AG09309 (cell line): ENCODE measurements around the gene PLAAT3.

Experiments
- DNase-seq: peaks from one replicate; pipeline ENCODE4 v3.0.0-alpha.2; 2010; ENCODE audit warnings: low read depth
- H3K4me3 ChIP-seq: 2 replicates; pipeline ENCODE4 v1.5.1; 2011; ENCODE audit warnings: mild to moderate bottlenecking, low read depth, low read length, moderate library complexity; ENCODE audit not compliant: control insufficient read depth
- TF ChIP-seq, protein P1 (sequence below): IDR thresholded peaks from 2 replicates; pipeline ENCODE4 v1.5.1; 2011; ENCODE audit warnings: mild to moderate bottlenecking, low read depth, low read length, inconsistent platforms; ENCODE audit not compliant: insufficient read depth, control insufficient read depth; ENCODE audit errors: missing control alignments

Gene PLAAT3

DNA sequence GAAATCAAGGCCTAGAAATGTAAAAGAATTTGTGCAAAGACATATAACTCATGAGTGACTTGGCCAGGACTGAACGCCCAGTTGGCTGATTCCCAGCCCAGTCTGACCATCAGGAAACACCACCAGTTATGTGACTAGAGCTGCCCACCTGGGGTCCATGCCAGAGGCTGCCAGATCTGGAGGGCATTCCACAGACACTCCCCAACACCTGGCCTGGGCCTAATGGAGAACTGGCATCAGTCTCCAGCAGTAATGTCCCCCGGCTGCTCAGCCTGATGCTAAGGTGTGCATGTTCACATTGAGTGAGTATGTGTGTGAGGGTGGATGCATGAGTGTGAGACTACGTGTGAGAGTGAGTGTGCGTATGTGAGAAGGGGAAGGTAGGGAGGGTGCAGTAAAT is 15.7 kb downstream of the PLAAT3 start:
- no peak for DNase-seq
- TF ChIP-seq, protein P1, sequence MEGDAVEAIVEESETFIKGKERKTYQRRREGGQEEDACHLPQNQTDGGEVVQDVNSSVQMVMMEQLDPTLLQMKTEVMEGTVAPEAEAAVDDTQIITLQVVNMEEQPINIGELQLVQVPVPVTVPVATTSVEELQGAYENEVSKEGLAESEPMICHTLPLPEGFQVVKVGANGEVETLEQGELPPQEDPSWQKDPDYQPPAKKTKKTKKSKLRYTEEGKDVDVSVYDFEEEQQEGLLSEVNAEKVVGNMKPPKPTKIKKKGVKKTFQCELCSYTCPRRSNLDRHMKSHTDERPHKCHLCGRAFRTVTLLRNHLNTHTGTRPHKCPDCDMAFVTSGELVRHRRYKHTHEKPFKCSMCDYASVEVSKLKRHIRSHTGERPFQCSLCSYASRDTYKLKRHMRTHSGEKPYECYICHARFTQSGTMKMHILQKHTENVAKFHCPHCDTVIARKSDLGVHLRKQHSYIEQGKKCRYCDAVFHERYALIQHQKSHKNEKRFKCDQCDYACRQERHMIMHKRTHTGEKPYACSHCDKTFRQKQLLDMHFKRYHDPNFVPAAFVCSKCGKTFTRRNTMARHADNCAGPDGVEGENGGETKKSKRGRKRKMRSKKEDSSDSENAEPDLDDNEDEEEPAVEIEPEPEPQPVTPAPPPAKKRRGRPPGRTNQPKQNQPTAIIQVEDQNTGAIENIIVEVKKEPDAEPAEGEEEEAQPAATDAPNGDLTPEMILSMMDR: no peak
- H3K4me3 ChIP-seq: no peak overlapping the region

DNA sequence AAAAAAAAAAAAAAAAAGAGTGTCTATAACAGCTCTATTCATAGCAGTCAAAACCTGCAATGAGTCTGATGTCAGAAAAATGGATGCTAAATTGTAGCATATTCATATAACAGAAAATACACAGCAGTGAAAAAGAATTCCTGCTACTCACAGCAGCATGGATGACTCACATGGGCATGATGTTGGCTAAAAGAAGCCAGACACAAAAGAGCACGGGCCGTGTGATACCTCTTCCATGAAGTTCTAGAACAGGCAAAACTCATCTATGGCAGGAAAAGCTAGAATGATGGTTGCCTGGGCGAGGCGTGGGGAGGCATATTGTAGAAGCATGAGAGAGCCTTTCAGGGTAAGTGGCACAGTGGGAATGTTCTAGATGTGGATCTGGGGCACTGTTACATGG is 18.9 kb downstream of the PLAAT3 start:
- no peak overlapping the region for H3K4me3 ChIP-seq
- no peak for DNase-seq
- TF ChIP-seq, protein P1: no peak

DNA sequence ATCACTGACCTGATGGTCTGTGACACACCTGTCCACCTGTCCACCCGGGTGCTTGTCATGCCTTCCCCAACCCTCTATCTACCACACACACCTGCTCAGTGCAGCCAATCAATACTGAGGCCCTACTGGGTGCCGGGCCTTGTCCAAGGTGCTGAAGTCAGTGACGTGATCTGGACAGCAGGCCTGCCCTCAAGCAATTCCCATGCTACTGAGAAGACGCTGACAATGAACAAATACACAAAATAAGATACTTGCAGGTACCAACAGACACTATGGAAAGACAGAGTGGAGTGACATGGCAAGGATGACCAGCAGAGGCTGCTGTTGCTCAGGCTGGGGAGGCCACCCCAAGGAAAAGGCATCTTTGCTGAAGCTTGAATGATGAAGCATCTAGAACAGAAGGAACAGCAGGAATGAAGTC is 21.2 kb downstream of the PLAAT3 start:
- TF ChIP-seq, protein P1: peak; percentile 96
- no peak for DNase-seq
- H3K4me3 ChIP-seq: no peak overlapping the region

DNA sequence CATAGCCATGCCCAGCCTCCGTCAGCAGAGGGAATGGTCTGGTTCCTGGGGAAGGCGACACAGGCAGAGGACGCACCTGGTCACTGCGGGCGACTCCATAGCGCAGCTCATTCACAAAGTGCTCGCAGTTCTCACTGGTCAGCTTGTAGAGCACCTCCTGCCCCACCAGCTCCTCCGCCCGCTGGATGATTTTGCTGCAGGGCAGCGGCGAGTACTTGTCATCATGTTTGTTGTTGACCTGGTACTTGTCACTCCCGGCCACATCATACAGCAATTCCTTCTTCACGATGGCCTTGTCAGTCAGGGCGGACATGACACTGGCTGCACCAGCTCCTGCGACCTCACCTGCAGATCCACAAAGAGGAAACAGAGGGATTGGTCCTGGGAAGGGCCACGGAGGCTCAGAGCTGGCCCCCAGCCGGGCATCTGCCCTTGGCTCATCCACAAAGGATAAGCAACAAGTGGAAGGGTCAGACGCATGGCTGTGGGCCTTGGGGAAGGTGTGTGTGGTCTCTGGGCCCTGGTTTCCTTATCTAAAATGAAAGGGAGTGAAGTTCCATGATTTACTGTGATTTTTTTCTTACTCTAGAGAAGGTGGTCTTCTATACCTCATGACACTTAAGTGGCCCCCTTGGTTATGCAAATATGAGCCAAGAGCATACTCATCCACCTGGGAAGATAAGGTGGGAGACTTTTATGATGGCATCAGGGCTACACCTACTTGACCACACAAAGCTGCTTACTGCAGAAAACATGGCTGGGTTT is 24.0 kb downstream of the PLAAT3 start:
- DNase-seq: no peak
- H3K4me3 ChIP-seq: no peak overlapping the region
- TF ChIP-seq, protein P1: no peak

DNA sequence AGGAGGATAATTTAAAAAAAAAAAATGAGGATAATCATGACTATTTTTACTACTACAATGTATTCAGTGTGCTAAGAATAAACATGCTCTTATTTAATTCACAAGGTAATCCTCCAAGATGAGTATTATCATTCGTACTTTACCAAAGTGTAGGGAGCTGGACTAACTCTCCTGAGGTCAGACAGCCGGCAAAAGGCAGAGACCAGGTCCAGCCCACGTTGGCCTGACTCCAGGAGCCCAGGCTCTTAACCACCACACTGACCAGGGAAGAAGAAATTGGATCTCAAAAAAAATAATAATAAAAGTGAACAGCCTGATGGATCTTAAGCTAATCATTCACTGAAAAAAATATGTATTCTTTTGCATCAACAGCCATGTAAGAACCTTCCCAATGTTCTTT is 25.2 kb downstream of the PLAAT3 start:
- TF ChIP-seq, protein P1: no peak
- H3K4me3 ChIP-seq: no peak overlapping the region
- no peak for DNase-seq

DNA sequence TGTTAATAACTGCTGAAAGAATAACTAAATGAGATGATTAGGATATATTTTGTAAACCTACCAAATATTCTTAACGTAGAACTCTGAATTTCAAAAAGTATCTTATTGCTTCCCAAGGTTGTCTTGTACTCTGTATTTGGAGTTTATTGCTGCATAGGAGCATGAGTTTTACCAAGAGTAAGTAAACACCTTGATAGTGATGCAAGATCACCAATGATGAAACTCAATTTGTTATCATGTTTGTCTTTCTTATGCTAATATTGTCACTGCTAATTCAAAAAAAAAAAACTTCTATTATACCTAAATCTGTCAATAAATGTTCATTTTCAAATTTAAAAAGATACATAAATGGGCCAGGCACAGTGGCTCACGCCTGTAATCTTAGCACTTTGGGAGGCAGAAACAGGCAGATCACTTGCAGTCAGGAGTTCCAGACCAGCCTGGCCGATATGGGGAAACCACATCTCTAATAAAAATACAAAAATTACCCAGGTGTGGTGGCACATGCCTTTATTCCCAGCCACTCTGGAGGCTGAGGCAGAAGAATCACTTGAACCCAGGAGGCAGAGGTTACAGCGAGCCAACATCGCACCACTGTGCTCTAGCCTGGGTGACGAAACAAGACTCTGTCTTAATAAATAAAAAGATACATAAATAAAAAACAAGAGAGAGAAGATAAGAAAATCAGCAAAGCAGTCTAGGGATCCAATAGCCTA is 27.6 kb downstream of the PLAAT3 start:
- no peak for DNase-seq
- H3K4me3 ChIP-seq: no peak overlapping the region
- TF ChIP-seq, protein P1: no peak
